Testis (tissue), 2 donors: Measurements from ENCODE around the gene GLIPR1.

Source experiments
- CTCF ChIP-seq, 3 experiments: fragments of 450-650 bp in 2 of 3; fragments of 200-600 bp in 1 of 3; sonication (generic) in 1 of 3; IDR thresholded peaks; one replicate each; pipeline ENCODE4 v1.5.1; 2016 to 2019; ENCODE audit warnings: antibody characterized with exemption in 3 of 3, mild to moderate bottlenecking in 2 of 3, moderate library complexity in 1 of 3
- POLR2A ChIP-seq: fragments of 450-650 bp; IDR thresholded peaks from one replicate; pipeline ENCODE4 v1.6.1; 2017; ENCODE audit warnings: antibody characterized with exemption, mild to moderate bottlenecking, moderate library complexity

- no peak for TF ChIP-seq CTCF (IDR thresholded peaks at IDR 0.05)
- no peak for TF ChIP-seq POLR2A
These were observed 10.6 kb downstream of the GLIPR1 start for GRCh38 chr12:75491169-75491568.
